ENCODE measurements around the gene WDR64. TPM values are rescaled to one million over a fixed set of nuclear protein-coding genes. Genes with fewer than 3 reads are reported as not detected.

The WDR64 gene
- total RNA-seq, 1 experiment from 2014 or later: not detected

GRCh38 chr1:241840164-241840563, 188.1 kb downstream of the WDR64 start:
- Mint-ChIP-seq H3K36me3 (ENCODE audit: insufficient read depth, unreplicated experiment) (no peaks in the 10 kb centered on the region), H3K27ac (ENCODE audit: unreplicated experiment) (no peak overlapping the region), H3K4me1 (ENCODE audit: low read depth, unreplicated experiment) (peaks cover 10% of the 10 kb centered on the region), H3K4me3 (ENCODE audit: unreplicated experiment) (no peak overlapping the region), H3K27me3 (ENCODE audit: insufficient read depth, unreplicated experiment) (peaks cover 5% of the 10 kb centered on the region), H3K9me3 (ENCODE audit: unreplicated experiment) (no peaks in the 10 kb centered on the region)
- Histone ChIP-seq H3K9me3 (no peaks in the 10 kb centered on the region), H3K4me1 (no peaks in the 10 kb centered on the region), H3K36me3 (ENCODE audit: control insufficient read depth, insufficient read depth, low read length) (no peaks in the 10 kb centered on the region), H3K27me3 (replicated peaks; ENCODE audit: control insufficient read depth, insufficient read depth, low read length) (no peaks in the 10 kb centered on the region), H3K4me3 (ENCODE audit: low read depth, low read length) (no peak overlapping the region)
- POLR2A ChIA-PET: no interaction called here
- TF ChIP-seq, protein P1, sequence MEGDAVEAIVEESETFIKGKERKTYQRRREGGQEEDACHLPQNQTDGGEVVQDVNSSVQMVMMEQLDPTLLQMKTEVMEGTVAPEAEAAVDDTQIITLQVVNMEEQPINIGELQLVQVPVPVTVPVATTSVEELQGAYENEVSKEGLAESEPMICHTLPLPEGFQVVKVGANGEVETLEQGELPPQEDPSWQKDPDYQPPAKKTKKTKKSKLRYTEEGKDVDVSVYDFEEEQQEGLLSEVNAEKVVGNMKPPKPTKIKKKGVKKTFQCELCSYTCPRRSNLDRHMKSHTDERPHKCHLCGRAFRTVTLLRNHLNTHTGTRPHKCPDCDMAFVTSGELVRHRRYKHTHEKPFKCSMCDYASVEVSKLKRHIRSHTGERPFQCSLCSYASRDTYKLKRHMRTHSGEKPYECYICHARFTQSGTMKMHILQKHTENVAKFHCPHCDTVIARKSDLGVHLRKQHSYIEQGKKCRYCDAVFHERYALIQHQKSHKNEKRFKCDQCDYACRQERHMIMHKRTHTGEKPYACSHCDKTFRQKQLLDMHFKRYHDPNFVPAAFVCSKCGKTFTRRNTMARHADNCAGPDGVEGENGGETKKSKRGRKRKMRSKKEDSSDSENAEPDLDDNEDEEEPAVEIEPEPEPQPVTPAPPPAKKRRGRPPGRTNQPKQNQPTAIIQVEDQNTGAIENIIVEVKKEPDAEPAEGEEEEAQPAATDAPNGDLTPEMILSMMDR (IDR thresholded peaks at IDR 0.05; ENCODE audit: insufficient read depth in 1 of 2, low read depth in 1 of 2, low read length in 1 of 2, severe bottlenecking in 1 of 2, unreplicated experiment in 1 of 2): no peak
- intact Hi-C loops (cut with micrococcal nuclease; ENCODE audit: unreplicated experiment): no loop called here
- DNase-seq: no peak
- CTCF ChIA-PET: no interaction called here
- no TSS peak for BruUV-seq (replicated peaks)

DNA sequence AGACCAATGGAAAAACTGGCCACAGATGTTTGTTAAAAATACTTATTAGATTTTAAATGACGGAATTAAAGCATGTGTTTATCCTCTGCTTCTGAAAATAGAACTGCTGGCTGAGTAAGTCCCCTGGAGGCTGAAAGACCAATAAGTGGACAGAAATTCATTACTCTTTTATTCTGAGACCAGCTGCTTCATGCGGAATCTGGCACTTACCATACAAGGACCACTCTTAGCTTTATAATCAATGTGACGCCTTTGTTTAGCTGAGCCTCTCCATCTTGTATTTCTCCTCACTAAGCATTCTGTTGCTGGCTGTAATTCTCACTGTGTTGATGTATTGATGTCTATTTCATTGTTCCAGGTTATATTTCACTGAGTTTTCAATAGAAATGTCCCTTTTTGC, 189.6 kb downstream of the WDR64 start:
- Mint-ChIP-seq H3K4me1 (ENCODE audit: low read depth, unreplicated experiment) (peaks cover 10% of the 10 kb centered on the region), H3K27ac (ENCODE audit: unreplicated experiment) (no peak overlapping the region), H3K27me3 (ENCODE audit: insufficient read depth, unreplicated experiment) (peaks cover 5% of the 10 kb centered on the region), H3K4me3 (ENCODE audit: unreplicated experiment) (no peak overlapping the region), H3K9me3 (ENCODE audit: unreplicated experiment) (no peaks in the 10 kb centered on the region), H3K36me3 (ENCODE audit: insufficient read depth, unreplicated experiment) (no peaks in the 10 kb centered on the region)
- POLR2A ChIA-PET: no interaction called here
- no peaks in the 10 kb centered on the region for H3K27me3 ChIP-seq (replicated peaks; ENCODE audit: control insufficient read depth, insufficient read depth, low read length)
- H3K4me3 ChIP-seq (ENCODE audit: low read depth, low read length): no peak overlapping the region
- CTCF ChIA-PET: no interaction called here
- DNase-seq: no peak
- no peaks in the 10 kb centered on the region for H3K4me1 ChIP-seq
- no peaks in the 10 kb centered on the region for H3K36me3 ChIP-seq (ENCODE audit: control insufficient read depth, insufficient read depth, low read length)
- H3K9me3 ChIP-seq: no peaks in the 10 kb centered on the region
- BruUV-seq (replicated peaks): no TSS peak
- TF ChIP-seq, protein P1 (IDR thresholded peaks at IDR 0.05; ENCODE audit: insufficient read depth in 1 of 2, low read depth in 1 of 2, low read length in 1 of 2, severe bottlenecking in 1 of 2, unreplicated experiment in 1 of 2): no peak
- intact Hi-C loops (cut with micrococcal nuclease; ENCODE audit: unreplicated experiment): no loop called here

DNA sequence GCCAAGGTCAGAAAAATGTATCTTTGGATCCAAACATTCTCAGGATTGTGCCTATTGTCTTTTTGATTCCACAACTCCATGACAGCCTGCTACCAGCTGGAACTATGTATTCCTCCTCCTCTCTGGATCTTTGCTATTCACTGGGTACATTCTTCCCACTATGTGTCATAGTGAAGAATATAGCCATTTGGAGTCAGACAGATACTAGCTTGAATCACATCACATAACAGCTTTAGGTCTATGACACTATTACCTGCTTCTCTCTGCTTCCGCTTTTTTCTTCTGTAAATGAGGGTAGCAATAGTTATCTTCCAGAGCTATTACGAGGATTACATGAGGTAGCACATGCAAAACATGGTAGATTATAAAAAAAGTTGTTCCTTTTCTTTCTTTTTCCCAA, 190.5 kb downstream of the WDR64 start:
- H3K4me1 Mint-ChIP-seq (ENCODE audit: low read depth, unreplicated experiment): peaks cover 7% of the 10 kb centered on the region
- no peaks in the 10 kb centered on the region for H3K36me3 ChIP-seq (ENCODE audit: control insufficient read depth, insufficient read depth, low read length)
- no peak overlapping the region for H3K27ac Mint-ChIP-seq (ENCODE audit: unreplicated experiment)
- H3K27me3 Mint-ChIP-seq (ENCODE audit: insufficient read depth, unreplicated experiment): peaks cover 5% of the 10 kb centered on the region
- CTCF ChIA-PET: no interaction called here
- H3K4me1 ChIP-seq: no peaks in the 10 kb centered on the region; the same call in 1 of the 2 replicates
- H3K36me3 Mint-ChIP-seq (ENCODE audit: insufficient read depth, unreplicated experiment): no peaks in the 10 kb centered on the region
- POLR2A ChIA-PET: no interaction called here
- no peaks in the 10 kb centered on the region for H3K27me3 ChIP-seq (replicated peaks; ENCODE audit: control insufficient read depth, insufficient read depth, low read length)
- no peak overlapping the region for H3K4me3 ChIP-seq (ENCODE audit: low read depth, low read length)
- BruUV-seq (replicated peaks): no TSS peak
- no peaks in the 10 kb centered on the region for H3K9me3 ChIP-seq
- no peak for DNase-seq
- no peaks in the 10 kb centered on the region for H3K9me3 Mint-ChIP-seq (ENCODE audit: unreplicated experiment)
- intact Hi-C loops (cut with micrococcal nuclease; ENCODE audit: unreplicated experiment): no loop called here
- no peak overlapping the region for H3K4me3 Mint-ChIP-seq (ENCODE audit: unreplicated experiment)
- TF ChIP-seq, protein P1 (IDR thresholded peaks at IDR 0.05; ENCODE audit: insufficient read depth in 1 of 2, low read depth in 1 of 2, low read length in 1 of 2, severe bottlenecking in 1 of 2, unreplicated experiment in 1 of 2): no peak

Data from Caco-2 (cell line).